GM18861 (cell line): ENCODE measurements around the gene LY6G5C.
A peak's percentile ranks its signal among the peaks of the same experiment; 100 is the strongest.

Experiments
- ATAC-seq: cut with Tn5 transposase; IDR thresholded peaks from one replicate; pipeline ENCODE4 v1.9.1; 2021; ENCODE audit not compliant: unreplicated experiment

The LY6G5C gene

DNA sequence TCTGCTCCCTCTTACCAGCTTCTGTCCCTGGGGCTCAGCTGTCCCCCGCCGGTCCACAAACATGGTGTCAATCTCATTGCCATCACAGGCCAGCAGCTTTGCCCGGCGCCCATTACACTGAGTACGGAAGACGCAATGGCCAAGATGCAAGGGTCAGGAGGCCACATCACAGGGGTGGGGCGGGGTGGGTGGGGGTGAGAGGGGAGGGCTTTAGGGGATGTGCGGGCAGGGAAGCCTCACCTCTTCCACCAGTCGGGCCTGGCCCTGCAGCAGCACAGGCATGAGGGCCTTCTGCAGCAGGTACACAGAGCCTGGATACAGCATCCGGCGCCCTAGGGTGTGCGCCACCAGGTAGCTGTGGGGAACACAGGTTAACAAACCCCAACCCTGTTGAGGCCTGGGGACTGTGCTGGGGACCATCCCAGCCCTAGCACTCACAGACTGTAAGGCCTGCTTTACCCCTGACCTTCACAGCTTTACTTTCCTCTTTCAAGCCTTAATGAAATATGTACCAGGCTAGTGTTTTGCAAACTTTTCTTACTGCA is 10.8 kb upstream of the LY6G5C start:
- ATAC-seq = no peak

DNA sequence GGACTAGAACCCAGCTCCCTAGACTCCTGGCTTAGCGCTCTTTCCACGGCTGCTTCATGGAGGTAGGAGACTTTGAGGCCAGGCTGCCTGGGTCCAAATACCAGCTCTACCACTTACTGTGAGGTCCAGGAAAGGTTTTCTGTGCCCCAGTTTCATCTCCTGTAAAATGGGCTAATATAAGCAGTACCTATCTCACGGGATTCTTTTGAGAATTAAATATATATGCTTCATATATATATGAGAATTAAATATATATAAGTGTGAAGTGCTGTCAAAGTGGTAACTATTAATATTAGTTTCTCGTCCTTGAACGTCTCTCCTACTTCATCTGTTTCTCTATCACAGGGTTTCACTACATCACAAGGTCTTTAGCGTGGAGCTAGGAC is 10.2 kb upstream of the LY6G5C start:
- no peak for ATAC-seq

DNA sequence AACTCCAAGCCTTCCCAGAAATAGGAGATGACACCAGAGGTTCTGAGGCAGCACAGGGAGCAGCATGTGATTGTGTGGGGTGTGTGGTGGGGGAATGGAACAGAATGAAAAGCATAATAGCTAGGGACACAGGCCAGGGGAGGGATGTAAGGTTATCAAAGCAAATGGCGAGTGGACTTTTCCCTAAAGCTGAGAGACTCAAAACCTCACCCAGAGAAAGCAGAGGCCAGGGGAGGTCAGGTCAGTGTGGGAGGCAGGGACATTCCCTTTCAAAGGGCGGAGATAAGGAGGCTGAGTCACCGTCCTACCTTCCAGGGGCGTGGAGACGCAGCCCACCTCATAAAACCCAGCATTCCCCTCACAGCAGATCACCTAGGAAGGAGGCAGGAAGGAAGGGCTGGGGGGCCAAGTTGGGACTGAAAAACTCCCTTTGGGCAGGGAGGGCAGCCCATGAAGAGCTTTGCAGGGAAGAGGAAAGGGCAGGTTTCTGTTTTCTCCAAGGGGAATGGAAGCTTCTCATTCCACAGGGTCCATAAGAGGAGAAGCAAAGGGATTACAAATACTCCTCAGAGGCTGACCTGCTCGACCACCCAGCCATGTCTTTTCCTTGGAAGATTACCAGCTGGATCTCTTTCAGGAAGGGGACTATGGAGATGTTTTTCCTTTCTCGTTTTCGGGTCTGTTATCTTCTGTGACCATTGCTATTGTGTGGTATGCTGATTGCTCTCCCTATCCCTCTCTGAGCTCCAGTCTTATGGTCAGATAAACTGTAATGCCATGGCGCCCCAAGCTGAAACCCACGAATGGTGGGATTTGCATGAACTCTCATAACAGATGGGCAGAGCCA is 9.6 kb upstream of the LY6G5C start:
- no peak for ATAC-seq

DNA sequence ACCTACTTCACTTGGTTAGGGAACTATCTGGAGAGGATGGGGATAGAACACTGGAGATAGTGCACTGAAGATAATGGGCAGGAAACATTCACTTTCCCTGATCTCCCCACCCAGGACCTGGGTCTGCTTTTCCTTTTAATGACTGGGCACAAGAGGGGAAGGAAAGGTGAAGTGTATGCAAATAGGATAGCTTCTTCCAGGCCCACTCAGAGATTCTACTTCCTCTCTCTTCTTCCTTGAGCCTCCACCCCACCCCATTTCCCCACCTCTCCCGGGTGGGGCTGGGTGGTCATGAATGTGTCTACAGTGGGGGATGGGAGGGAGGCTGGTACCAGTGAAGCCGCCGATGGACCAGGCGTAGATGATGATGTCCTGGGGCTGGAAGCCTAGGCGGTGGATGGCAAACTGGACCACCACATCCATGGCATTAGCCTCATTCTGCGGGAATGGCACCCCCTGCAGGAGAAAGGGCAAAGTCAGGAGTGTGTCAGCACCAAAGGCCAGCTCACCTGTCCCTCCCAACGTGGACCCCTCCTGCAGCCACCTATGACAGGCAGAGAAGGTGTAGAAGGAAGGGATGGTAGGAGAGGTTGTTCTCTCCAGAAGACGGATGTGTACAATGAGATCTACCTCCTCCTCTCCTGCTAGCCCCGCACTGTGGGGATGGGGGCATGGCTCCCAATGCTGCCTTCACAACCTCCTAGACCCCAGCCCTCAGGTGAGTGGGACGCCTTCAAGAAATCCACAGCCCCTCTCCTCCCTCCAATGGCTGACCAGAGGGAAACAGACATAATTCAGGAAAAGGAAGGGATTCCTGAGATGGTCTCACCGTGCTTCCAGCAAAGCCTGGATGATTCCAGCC is 8.6 kb upstream of the LY6G5C start:
- ATAC-seq = no peak

DNA sequence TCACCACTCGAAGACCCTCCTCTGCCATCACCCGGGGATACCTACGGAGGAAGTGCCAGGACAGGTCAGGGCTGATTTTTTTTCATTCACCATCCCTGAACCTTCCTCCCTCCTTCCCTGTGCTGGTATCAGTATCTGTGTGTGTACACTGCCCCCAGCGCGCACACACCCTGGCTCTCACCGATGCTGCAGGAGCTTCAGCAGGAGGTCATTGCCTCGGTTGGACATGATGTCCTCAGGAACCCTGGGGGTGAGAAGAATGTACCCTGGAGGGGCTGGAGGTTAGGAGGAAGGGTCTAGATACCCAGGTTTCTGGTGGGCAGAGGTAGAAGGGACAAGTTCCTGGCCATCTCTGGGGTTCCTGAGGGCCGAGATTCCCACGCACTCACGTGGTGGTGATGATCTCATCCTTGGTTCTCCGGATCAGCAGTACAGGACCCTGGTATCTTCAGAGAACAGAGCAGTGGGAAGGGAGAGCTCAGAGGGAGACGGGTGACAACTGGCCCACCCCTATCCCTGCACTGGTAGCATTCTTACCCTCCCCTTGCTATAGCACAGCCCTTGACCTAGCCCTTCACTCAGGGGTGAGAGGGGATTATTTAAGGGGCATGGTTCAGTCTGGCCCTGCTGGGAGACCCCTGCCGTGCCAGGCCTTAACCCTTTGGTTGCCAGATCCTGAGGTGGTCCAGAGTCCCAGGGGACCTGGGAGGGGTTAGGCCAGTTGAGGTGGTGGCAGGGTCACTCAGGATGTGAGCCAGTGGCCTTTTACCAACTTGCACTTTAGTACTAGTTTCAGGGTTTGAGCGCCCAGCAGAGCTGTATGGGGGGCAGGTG is 7.2 kb upstream of the LY6G5C start:
- ATAC-seq = no peak

DNA sequence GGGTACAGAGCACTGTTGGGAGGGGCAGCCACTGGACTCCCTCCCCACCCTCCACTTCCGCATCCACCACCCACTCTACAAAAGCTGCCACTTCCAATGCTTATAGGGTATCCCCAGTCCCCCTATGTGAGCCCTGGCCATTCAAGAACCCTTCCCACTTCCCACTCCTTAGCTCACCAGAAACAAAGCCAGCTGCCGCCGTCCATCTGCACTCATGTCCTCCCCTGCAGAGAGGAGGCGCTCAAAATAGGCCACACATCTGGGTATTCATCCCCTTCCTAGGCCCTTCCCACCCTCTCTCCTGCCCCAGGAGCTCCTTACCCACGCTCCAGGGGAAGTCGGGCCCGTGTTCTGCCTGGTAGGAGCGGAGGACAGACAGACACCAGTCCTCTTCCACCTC is 6.5 kb upstream of the LY6G5C start:
- no peak for ATAC-seq

DNA sequence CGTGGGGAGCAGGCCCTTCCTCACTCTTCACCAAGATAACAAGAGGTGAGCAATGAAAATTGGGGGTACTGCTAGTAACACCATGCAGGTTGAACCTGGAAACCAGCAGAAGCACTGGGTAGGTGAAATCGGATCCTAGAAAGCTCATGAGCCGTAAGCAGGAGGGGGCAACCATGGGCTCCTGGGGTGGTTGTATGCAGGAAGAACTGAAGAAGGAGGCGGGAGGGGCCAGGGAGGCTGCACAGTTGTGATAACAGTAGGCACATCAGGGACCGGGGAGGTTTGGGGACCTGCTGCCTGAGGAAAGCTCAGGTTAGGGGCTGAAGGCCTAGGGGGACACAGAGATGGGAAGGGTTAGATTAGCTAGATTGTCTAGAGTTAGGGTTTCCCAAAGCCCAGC is 5.6 kb upstream of the LY6G5C start:
- no peak for ATAC-seq

DNA sequence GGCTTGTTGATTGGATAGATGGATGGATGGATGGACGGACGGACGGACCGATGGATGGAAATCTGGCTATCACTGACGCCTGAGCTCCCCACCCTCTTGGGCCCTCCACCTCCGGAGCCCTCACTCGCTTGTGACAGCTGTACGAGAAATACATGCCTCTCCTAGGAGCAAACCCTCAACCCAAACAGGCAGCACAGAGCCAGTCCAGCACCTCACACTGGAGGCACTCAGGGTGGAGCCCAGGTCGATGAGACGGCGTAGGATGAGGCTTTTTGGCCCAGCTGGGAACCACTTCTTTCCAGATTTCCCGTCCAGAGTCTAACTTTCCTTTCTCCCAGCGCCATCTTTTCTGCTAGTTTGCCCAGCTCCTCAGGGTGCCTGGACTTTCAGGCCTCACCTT is 2.7 kb upstream of the LY6G5C start:
- no peak for ATAC-seq

DNA sequence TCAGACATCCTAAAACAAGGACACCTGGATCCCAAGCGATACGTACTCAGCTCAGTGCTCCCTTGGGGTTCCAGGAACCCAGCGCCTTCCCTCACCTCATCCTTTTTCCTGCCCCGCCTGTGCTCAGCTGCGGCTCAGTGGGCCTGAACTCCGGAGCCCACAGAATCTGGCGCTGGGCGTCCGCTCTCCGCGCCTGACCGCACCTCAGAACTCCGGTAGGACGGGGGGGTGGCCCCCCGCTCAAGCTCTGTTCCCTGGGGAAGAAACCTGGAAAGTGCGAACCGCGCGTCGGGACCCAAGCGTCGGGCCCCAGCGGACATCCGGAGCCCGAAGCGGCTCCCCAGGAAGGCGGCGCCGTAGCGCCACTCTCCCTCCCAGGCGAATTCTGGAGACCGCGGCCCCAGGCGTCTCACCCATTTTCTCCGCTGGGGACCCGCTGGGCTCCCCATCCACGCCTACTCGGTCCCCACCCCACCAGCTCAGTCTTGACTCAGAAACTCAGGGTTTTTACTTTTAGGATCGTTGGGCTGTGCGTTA is 336 bp upstream of the LY6G5C start:
- ATAC-seq = no peak

DNA sequence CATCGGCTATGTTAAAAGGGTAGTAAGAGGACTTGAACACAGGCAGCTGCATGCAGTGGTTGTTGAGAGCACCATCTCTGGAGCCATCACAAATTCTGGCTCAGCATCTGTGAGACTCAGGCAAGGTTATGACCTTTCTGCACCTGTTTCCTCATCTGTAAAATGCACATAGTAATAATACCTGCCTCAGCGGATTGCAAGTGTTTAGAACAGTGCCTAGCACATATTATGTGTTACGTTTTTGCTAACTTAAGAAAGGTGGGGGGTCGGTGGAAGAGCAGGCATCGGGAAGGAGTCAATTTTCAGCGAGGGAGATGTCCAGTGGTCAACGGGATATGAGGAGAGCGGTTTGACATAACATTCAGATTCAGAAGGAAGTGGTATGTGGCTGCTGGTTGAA is 2.9 kb downstream of the LY6G5C start:
- ATAC-seq = no peak

DNA sequence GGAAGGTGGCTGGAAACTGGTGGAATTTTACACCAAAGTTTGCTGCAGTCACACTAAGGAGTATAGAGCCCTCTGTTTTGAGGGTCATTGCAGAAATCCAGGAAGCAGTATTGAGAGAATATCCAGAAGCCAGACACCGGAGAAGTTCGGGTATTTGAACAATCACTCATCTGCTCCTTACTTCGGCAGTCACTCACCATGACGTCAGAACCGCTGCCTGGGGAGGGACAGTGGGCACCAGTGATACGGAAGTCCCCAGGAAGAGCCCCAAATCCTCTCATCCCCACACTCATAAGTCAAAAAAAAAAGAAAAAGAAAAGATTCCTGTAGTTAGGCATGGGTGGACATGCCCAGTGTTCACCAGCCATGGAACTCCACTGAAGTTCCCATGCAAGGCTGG is 4.0 kb downstream of the LY6G5C start:
- ATAC-seq = no peak

DNA sequence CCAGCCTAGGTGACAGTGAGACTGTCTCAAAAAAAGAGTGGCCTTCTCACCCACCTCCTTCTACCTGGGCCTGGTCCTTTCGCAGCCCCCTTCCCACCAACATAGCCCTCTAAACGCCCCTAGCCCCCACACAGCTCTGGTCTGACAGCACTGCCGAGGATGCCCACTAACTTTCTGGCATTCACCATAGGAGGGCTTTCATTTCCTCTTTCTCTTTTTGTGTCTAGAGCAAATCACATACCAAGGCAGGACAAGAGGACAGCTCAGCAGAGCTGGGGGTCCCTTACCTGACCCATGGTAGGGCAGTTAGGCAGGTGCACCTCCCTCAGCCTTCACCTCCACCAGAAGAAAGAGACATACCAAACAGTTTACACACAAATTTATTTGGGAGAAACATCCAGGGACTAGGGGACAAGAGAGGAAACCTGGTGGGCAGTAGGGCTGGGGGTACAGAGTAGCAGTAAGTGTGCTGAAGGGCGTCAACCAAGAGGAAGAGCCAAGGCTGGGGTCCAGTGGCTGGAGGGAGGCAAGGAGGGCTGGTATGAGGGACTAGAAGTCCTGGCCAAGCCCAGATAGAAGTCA is 4.5 kb downstream of the LY6G5C start:
- no peak for ATAC-seq

DNA sequence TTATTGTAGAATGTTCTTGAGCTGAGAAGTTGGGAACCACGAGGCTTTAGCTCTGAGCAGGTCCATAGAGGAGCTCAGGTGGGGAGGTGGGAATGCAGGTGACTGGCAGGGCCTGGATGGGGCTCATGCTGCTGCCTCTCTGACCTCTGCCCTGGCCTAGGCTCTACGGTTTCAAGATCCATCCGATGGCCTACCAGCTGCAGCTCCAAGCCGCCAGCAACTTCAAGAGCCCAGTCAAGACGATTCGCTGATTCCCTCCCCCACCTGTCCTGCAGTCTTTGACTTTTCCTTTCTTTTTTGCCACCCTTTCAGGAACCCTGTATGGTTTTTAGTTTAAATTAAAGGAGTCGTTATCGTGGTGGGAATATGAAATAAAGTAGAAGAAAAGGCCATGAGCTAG is 11.2 kb downstream of the LY6G5C start, which contains the start of gene LY6G5B:
LY6G5B (plus strand) TSS at position 301 of the 400 bp plus-strand sequence. CDS start 975 bp downstream, outside the sequence.
- ATAC-seq = no peak

DNA sequence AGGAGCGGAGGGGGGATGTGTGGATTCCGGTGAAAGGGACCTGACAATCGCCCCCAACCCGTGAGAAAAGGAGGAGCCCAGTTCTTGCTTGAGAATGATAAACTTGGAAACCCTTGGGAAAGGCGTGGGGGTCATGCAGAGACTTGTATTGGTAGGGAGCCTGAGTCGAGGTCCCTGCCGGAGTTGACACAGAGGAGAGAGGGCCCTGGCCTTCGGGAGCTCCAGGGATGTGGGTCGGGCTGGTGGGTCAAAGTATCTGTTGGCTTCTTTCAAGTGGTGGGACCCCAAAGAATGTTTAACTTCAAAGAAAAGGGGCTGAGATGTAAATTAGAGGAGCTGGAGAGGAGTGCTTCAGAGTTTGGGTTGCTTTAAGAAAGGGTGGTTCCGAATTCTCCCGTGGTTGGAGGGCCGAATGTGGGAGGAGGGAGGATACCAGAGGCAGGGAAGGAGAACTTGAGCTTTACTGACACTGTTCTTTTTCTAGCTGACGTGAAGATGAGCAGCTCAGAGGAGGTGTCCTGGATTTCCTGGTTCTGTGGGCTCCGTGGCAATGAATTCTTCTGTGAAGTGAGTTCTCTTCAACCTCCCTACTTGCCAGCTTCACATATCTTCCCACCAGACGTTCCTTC is 14.4 kb downstream of the LY6G5C start:
- no peak for ATAC-seq

DNA sequence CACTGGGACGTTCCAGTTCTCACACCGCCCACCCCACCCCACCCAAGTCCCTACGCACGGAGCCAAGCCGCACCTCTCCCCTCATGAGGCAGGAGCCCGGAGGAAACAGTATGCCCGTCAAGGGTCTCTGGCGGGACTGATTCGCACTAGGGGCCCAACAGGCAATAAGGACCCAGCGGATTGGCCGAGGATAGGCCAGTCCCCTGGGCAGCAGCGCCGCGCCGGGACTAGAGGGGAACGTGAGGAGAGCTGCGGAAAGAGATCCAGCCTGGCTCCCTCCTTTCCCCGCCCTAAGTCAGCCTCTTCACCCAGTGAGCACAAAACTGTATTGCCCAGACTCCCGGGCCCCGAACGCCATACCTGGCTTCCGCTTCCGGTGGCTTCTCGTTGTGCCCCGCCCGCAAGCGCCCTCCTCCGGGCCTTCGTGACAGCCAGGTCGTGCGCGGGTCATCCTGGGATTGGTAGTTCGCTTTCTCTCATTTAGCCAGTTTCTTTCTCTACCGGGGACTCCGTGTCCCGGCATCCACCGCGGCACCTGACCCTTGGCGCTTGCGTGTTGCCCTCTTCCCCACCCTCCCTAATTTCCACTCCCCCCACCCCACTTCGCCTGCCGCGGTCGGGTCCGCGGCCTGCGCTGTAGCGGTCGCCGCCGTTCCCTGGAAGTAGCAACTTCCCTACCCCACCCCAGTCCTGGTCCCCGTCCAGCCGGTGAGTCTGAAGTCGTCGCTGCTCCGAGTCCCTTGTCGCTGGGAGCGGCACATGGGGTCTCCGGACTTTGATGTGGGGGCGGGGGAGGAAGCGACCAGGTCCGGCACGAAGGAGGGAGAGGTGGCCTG is 15.1 kb downstream of the LY6G5C start, which contains the start of gene CSNK2B:
CSNK2B (plus strand) TSS at position 580 of the 836 bp plus-strand sequence. CDS start 752 bp downstream, outside the sequence.
- ATAC-seq = peak; percentile 72

DNA sequence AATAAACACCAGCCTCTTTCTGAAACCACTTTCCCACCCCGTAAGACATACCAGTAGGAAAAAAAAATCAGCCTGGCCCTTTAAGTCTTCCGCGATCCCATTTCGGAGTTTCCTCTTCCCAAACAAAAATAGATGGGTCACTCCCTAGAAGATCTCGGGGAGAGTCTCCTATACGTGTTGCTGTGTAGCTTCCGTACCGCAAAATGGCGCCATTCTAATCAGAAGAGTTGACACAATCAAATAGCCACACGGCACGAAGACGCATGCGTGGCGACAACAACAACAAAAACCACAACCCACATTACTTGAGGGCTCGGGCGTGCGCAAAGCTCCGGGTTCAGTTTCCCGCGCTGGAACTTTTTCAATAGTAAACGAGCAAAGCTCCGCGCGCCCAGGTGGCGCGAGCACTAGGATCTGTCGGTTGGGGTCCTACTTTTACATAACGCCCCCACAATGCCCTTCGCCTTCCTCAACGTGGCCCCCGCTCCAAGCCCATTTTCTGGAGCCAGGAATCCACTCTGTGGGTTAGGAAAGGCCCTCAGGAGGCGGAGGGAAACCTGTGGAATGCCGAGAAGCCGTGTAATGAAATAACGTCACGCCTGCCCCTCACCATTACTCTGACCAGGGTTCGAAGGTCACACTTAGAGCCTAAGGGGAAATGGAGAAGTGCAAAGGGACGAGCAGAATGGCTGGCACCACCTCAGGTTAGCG is 15.9 kb downstream of the LY6G5C start, which contains the start of gene GPANK1:
GPANK1 (minus strand) TSS at position 208 of the 711 bp plus-strand sequence. CDS start 519 bp downstream, outside the sequence.
- ATAC-seq = no peak

DNA sequence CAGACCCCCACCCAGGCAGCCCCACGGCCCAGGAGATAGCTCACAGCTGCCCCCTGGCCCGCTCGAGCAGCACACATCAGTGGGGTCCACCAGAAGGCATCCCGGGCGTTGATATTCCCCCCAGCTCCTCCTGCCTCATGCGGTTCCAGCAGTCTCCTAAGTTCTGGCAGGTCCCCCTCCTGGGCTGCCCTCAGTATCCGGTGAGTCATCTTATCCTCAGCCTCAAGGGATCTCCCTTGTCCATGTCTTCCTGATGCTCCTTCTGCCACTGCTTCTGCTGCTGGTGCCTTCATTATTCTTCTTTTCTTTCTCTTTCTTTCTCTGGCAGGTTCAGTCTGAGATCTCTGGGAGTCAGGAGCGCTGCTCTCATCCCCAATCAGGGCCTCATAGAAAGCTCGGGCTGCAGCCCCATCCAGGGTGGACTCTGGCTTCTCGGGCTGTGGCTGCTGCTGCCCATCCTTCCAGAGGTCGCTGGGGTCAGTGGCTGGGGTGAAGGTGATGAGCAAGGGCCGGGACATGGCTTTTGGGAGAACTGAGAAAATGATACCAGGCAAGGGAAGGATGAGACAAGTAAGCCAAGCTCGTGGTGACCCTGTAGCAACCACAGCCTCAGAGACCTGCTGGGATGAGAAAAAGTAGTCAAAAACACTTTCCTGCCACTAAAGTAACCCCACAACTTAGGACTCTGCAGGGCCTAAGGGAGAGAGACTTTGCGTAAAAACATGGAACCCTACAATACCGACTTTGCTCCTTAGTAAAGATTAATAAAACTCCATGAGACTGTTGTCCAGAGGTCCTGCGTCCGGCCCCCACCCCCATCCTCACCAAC is 16.7 kb downstream of the LY6G5C start:
- no peak for ATAC-seq
